ENCODE measurements around the gene ARID3B. TPM values are rescaled to one million over a fixed set of nuclear protein-coding genes. Genes with fewer than 3 reads are reported as not detected.

Gene ARID3B
- total and polyA plus RNA-seq, 2 of the 13 experiments (the other 11 are each of a cell fraction or from before 2014, with no cell fraction given): 5.3 to 12.8 TPM

DNA sequence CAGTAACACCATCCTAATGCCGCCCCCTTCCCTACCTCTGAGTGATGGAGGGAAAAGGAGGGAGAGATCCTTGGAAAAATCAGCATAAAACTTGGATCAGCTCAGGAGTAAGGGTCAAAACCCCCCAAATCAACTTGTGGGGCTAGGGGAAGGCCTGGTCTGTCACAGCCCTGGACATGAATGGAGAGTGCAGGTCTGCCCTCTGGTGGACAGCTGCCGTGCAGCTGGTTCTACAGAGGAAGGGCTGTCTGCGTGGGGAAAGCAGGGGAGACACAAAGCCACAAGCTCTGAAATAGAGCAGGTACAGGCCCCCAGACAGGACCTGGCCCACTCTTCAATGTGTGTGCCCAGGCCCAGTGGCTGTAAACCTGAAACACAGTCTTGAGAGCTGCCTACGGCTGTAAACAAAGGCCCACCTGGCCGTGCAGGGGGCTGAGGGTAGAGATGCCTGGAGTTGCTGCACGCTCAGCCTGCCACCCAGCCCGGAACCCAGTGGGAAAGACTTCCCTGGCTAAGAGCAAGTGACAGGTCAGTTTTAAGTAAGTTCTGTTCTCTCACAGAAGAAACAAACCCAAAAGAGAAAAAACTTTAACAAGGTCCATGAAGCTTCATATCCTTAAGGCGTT, 91.0 kb downstream of the ARID3B start:
- Histone ChIP-seq H3K4me2 (ENCODE audit: low read depth, low read length) (0 out of 2 replicates have a peak overlapping the region, but pooled peaks have one; percentile 34), H2AFZ (ENCODE audit: low read length) (no peak overlapping the region), H3K27ac (ENCODE audit: extremely low read length, insufficient read depth, low read length) (no peak overlapping the region), H4K20me1 (ENCODE audit: insufficient read depth, low read length) (peaks cover 27% of the 10 kb centered on the region), H3K36me3 (replicated peaks in 1 of 2; ENCODE audit: control insufficient read depth in 1 of 2, insufficient read depth in 2 of 2, low read length in 2 of 2) (peaks cover 53 to 87% of the 10 kb centered on the region in 2 experiments), H3K9me3 (ENCODE audit: low read length) (no peaks in the 10 kb centered on the region), H3K79me2 (ENCODE audit: insufficient read depth, low read length) (no peaks in the 10 kb centered on the region), H3K4me1 (ENCODE audit: insufficient read depth, low read length) (peaks cover 20% of the 10 kb centered on the region), H3K27me3 (ENCODE audit: control insufficient read depth in 1 of 2, insufficient read depth in 2 of 2, low read length in 2 of 2) (no peaks in the 10 kb centered on the region), H3K9ac (ENCODE audit: insufficient read depth, low read depth, low read length) (no peak overlapping the region), H3K4me3 (replicated peaks in 1 of 3; ENCODE audit: insufficient read depth in 1 of 3, low read depth in 2 of 3, low read length in 3 of 3) (no peak overlapping the region)
- ATAC-seq (peak; percentile 80), DNase-seq (ENCODE audit: low spot score) (peak; percentile 46), FAIRE-seq (peak; percentile 47)
- no TSS peak for BruUV-seq (replicated peaks)
- CTCF ChIA-PET (ENCODE audit: low intra/inter-chr PET ratio, low total read pairs): interaction anchor here (1.8 to 2.9 kb wide), 4 partner anchors 11 to 258 kb away, joined by 4 to 22 read pairs (median 16); no protein-coding TSS in a partner anchor
- in situ Hi-C loops (cut with HindIII; ENCODE audit: extremely low pct_ligation_motif_present, low pct_unique_long_range_greater_than_20kb) (loop anchor here (10.0 kb wide), 1 partner anchor 323 kb away; the partner anchor contains the start of gene RPP25), intact Hi-C loops (cut with micrococcal nuclease; ENCODE audit: unreplicated experiment) (loop anchor here (1.0 kb wide), 1 partner anchor 259 kb away; no protein-coding TSS in a partner anchor)
- 81% methylated on average over 8 of the region's 8 CpGs for WGBS (ENCODE audit: low lambda C conversion rate)
- POLR2A ChIA-PET: interaction anchor here (0.8 to 2.5 kb wide), 6 partner anchors 17 to 152 kb away, joined by 3 to 12 read pairs (median 4); partner anchors contain the start of gene CLK3
- TF ChIP-seq XRCC5 (optimal IDR thresholded peaks at IDR 0.05; ENCODE audit: low read length): peak; percentile 86
- TF ChIP-seq ZBTB7B (CRISPR knock-in tag; IDR thresholded peaks at IDR 0.05): no peak
- TF ChIP-seq TARDBP (CRISPR knock-in tag; IDR thresholded peaks at IDR 0.05): 0 out of 2 replicates have a peak, but pooled peaks have one; percentile 5
- peak; percentile 46 for TF ChIP-seq RAD21 (CRISPR knock-in tag; IDR thresholded peaks at IDR 0.05)
- 0 out of 2 replicates have a peak, but pooled peaks have one; percentile 38 for TF ChIP-seq ZNF709 (CRISPR knock-in tag; IDR thresholded peaks at IDR 0.05)
- TF ChIP-seq, protein P1, sequence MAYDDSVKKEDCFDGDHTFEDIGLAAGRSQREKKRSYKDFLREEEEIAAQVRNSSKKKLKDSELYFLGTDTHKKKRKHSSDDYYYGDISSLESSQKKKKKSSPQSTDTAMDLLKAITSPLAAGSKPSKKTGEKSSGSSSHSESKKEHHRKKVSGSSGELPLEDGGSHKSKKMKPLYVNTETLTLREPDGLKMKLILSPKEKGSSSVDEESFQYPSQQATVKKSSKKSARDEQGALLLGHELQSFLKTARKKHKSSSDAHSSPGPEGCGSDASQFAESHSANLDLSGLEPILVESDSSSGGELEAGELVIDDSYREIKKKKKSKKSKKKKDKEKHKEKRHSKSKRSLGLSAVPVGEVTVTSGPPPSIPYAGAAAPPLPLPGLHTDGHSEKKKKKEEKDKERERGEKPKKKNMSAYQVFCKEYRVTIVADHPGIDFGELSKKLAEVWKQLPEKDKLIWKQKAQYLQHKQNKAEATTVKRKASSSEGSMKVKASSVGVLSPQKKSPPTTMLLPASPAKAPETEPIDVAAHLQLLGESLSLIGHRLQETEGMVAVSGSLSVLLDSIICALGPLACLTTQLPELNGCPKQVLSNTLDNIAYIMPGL (CRISPR knock-in tag; IDR thresholded peaks at IDR 0.05; ENCODE audit: borderline replicate concordance in 1 of 2, low read depth in 1 of 2): 0 out of 4 replicates have a peak, but pooled peaks of 1 of the 2 experiments have one; percentile 26
- TF ChIP-seq, protein P2, sequence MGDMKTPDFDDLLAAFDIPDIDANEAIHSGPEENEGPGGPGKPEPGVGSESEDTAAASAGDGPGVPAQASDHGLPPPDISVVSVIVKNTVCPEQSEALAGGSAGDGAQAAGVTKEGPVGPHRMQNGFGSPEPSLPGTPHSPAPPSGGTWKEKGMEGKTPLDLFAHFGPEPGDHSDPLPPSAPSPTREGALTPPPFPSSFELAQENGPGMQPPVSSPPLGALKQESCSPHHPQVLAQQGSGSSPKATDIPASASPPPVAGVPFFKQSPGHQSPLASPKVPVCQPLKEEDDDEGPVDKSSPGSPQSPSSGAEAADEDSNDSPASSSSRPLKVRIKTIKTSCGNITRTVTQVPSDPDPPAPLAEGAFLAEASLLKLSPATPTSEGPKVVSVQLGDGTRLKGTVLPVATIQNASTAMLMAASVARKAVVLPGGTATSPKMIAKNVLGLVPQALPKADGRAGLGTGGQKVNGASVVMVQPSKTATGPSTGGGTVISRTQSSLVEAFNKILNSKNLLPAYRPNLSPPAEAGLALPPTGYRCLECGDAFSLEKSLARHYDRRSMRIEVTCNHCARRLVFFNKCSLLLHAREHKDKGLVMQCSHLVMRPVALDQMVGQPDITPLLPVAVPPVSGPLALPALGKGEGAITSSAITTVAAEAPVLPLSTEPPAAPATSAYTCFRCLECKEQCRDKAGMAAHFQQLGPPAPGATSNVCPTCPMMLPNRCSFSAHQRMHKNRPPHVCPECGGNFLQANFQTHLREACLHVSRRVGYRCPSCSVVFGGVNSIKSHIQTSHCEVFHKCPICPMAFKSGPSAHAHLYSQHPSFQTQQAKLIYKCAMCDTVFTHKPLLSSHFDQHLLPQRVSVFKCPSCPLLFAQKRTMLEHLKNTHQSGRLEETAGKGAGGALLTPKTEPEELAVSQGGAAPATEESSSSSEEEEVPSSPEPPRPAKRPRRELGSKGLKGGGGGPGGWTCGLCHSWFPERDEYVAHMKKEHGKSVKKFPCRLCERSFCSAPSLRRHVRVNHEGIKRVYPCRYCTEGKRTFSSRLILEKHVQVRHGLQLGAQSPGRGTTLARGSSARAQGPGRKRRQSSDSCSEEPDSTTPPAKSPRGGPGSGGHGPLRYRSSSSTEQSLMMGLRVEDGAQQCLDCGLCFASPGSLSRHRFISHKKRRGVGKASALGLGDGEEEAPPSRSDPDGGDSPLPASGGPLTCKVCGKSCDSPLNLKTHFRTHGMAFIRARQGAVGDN (CRISPR knock-in tag; IDR thresholded peaks at IDR 0.05): 0 out of 2 replicates have a peak, but pooled peaks have one; percentile 3
- TF ChIP-seq POLR2A (IDR thresholded peaks at IDR 0.05; ENCODE audit: insufficient read depth in 1 of 2, low read depth in 2 of 2, low read length in 2 of 2): 0 out of 4 replicates have a peak, but pooled peaks of 1 of the 2 experiments have one; percentile 22
- TF ChIP-seq, protein P3, sequence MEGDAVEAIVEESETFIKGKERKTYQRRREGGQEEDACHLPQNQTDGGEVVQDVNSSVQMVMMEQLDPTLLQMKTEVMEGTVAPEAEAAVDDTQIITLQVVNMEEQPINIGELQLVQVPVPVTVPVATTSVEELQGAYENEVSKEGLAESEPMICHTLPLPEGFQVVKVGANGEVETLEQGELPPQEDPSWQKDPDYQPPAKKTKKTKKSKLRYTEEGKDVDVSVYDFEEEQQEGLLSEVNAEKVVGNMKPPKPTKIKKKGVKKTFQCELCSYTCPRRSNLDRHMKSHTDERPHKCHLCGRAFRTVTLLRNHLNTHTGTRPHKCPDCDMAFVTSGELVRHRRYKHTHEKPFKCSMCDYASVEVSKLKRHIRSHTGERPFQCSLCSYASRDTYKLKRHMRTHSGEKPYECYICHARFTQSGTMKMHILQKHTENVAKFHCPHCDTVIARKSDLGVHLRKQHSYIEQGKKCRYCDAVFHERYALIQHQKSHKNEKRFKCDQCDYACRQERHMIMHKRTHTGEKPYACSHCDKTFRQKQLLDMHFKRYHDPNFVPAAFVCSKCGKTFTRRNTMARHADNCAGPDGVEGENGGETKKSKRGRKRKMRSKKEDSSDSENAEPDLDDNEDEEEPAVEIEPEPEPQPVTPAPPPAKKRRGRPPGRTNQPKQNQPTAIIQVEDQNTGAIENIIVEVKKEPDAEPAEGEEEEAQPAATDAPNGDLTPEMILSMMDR (CRISPR knock-in tag; IDR thresholded peaks at IDR 0.05): peak; percentile 86
- 0 out of 2 replicates have a peak, but pooled peaks have one; percentile 1 for TF ChIP-seq ZFP90 (CRISPR knock-in tag; IDR thresholded peaks at IDR 0.05; ENCODE audit: borderline replicate concordance)
- no peak for TF ChIP-seq KLF9 (CRISPR knock-in tag; IDR thresholded peaks at IDR 0.05; ENCODE audit: low read depth)
- TF ChIP-seq LCORL (IDR thresholded peaks at IDR 0.05): no peak
- 0 out of 2 replicates have a peak, but pooled peaks have one; percentile 34 for TF ChIP-seq LCORL (CRISPR knock-in tag; IDR thresholded peaks at IDR 0.05)
- peak; percentile 30 for TF ChIP-seq AGO2 (optimal IDR thresholded peaks at IDR 0.05; ENCODE audit: low read depth, low read length)
- peak; percentile 78 for TF ChIP-seq SMC3 (IDR thresholded peaks at IDR 0.05; ENCODE audit: low read length)
- TF ChIP-seq ZNF331 (CRISPR knock-in tag; IDR thresholded peaks at IDR 0.05): 0 out of 2 replicates have a peak, but pooled peaks have one; percentile 31

All from HepG2 (cell line).